GM18519 (cell line): ENCODE results near the gene APPBP2.
"Not testable (repeated sequence)": the region's sequence is repeated elsewhere in the genome, so short reads cannot be mapped to it uniquely, and the experiment has no call there.

Source experiments
- ATAC-seq: cut with Tn5 transposase; IDR thresholded peaks from one replicate; pipeline ENCODE4 v1.9.1; 2021; ENCODE audit warnings: mild to moderate bottlenecking, moderate library complexity; ENCODE audit not compliant: unreplicated experiment, low FRiP score

APPBP2 gene

GRCh38 chr17:60534613-60535157 lies 8.6 kb upstream of the APPBP2 start:
- ATAC-seq = no peak

GRCh38 chr17:60534010-60534555 lies 8.0 kb upstream of the APPBP2 start:
- no peak for ATAC-seq

DNA sequence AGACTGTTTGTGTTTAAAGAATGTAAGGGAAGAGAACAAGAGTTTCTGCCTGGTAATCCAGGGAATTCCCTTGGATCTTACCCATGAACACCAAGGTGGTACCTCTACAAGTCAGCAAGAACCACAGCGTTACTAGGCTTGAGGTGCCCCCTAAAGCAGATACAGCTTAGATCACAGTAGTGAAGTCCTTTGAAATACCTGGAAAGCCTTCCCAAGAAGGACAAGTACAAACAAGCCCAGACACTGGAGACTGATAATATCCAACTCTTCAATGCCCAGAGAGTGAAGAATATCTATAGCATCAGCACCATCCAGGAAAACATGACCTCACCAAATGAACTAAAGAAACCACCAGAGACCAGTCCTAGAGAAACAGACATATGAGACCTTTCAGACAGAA lies 3.8 kb upstream of the APPBP2 start:
- ATAC-seq = no peak

GRCh38 chr17:60528828-60529227 lies 2.8 kb upstream of the APPBP2 start:
- no peak for ATAC-seq

DNA sequence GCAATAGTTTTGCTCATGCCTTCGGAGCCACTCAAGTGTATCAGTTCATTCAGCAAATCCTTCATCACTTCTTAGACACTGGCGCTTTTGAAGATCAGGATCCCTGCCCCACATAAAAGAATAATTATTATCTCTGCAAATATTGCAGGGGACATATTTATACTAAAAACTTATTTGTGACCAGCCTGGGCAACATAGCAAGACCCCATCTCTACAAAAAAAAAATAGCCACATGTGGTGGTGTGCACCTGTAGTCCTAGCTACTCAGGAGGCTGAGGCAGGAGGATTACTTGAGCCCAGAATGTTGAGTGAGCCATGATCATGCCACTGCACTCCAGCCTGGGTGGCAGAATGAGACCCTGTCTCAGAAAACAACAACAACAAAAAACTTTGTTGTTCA lies 1.7 kb upstream of the APPBP2 start:
- no peak for ATAC-seq

DNA sequence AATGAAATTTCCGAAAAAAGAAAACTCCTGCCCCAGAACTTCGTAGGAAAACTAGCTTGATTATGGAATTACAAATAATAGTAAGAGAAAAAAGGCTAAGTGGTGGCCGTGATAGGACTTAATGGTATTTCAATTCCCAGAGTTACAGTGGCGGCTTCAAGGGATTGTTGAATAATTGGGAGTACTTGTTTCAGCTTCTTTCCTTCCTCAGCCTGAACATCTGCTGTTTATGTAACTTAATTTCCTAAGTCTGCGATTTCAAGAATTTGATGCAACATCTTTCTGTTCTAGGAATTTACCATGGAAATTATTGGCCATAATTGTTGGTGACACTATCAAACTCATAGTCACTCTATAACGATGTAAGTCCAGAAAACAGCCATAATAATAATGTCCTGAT lies 684 bp upstream of the APPBP2 start:
- ATAC-seq = no peak

DNA sequence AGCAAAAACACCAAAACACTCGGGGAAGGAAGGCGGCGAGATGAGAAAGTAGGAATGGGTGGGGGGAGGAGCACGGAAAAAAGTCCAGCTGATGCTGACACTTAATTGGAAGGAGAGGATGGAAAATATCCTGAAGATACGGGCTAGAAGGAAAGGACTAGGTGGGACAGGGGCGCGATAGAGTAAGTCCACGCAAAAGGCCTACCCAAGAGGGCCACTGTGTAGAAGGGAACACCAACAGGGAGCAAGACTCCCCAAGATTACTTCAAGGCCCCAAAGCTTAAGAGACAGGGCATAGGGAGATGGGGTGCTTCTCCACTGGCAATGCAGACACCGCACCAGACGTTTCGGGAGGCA lies 736 bp downstream of the APPBP2 start:
- peak; percentile 21 for ATAC-seq

DNA sequence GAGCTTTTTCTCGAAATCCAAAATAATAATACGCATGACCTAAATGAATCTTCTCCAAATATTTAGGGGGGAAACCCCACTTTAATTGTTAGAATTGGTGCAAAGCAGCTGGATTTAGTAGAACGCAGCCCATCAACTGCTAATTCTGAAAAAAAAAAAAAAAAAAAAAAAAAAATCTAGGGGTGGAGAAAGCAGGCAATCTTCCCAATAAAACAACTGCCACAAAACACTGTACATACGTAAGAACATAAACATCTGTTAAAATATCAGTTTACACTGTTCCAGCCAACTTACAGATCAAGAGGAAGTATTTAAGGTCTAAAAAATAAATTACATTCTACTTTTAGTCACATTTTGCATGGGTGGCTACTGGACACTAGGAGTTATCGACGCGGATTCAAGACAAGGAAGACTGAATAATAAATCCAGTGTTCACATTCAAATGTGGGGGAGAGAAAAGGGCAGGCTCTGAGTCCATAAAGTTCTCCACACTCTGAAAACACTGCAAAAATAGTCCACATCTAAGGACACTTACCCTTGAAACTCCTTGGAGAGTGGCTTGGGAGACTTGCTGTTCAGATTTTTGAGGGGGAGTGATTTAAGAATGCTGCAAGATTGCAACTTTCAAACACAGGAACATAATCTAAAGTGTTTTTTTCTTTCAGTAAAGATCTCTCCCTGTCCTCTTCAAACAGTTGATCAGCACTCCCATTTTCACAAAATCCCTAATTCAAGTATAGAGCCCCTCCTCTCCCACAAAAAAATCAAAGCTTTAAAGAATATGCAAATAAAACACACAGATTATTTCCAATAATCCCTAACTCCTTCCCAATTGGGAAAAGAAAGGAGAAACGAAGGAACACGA lies 1.3 kb downstream of the APPBP2 start:
- no peak for ATAC-seq

GRCh38 chr17:60523822-60524221 lies 2.2 kb downstream of the APPBP2 start:
- ATAC-seq = no peak

GRCh38 chr17:60522889-60523626 lies 3.0 kb downstream of the APPBP2 start:
- no peak for ATAC-seq

GRCh38 chr17:60519795-60520194 lies 6.2 kb downstream of the APPBP2 start:
- no peak for ATAC-seq

- not testable (repeated sequence) for ATAC-seq
These were observed 10.4 kb downstream of the APPBP2 start for GRCh38 chr17:60515683-60516082.

DNA sequence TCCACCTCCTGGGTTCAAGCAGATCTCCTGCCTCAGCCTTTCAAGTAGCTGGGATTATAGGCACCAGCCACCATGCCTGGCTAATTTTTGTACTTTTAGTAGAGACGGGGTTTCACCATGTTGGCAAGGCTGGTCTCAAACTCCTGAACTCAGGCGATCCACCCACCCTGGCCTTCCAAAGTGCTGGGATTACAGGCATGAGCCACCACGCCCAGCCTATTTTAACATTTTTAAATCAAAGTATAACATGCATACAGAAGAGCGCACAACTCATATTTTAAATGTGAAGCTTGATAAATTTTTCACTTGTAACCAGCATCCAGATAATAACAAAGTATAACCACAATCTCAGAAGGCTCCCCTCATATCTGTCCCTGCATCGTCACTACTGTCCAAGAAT lies 10.8 kb downstream of the APPBP2 start:
- ATAC-seq = not testable (repeated sequence)

DNA sequence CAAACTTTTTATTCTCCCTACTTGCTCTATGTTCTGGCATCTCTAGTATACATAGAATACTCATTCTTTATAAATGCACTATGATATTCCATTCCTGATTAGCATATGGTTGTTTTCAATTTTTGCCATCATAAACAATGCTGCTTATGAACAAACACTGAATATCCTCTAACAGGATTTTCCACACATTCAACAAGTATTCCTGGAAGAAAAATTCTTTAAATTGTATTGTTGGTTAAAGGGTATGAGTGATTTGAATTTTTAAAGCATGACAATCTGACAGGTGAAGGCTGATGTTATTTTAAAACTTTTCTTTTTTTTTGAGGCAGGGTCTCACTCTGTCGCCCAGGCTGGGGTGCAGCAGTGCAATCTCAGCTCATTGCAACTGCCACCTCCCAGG lies 11.5 kb downstream of the APPBP2 start:
- no peak for ATAC-seq

DNA sequence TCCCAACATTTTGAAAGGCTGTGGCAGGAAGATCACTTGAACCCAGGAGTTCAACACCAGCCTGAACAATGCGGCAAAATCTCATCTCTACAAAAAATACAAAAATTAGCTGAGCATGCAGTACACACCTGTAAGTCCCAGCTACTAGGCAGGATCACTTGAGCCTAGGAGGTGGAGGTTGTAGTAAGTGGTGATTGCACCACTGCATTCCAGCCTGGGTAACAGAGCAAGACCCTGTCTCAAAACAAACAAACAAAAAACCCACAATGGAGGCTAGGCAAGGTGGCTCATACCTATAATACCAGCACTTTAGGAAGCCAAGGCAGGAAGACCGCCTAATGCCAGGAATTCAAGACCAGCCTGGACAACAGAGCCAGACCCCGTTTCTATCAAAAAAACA lies 12.0 kb downstream of the APPBP2 start:
- no peak for ATAC-seq

- ATAC-seq = no peak
These were observed 13.0 kb downstream of the APPBP2 start for GRCh38 chr17:60513014-60513413.

GRCh38 chr17:60510723-60511122 lies 15.3 kb downstream of the APPBP2 start:
- no peak for ATAC-seq

- ATAC-seq = no peak
These were observed 16.0 kb downstream of the APPBP2 start for GRCh38 chr17:60510031-60510430.

DNA sequence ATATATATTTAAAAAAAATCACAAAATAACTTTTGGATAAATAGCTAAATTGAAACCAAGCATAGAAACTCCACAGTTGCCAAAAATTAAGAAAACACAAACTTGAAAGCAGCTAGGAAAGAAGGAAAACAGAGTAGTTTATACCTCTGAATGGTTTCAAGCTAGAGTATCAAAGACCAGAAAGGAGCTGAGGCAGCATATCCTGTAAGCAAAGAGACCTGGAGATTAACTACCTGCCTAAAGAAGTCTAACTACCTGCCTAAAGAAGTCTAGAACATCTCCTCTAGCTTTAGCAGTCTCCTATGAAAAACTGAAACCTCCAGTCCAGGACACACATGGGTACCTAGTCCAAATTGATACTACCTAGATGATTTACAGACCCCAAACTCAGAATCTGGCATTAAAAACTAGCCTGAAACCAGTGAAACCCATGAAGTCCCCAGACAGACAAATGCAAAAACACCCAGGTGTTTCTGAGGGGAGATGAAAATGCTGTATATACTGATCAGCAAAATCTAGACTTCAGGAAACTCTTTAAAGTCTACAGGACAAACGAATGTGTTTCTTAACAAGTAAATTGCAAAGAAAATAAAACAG lies 17.6 kb downstream of the APPBP2 start:
- ATAC-seq = no peak

- no peak for ATAC-seq
These were observed 19.7 kb downstream of the APPBP2 start for GRCh38 chr17:60506312-60506711.

GRCh38 chr17:60502145-60502544 lies 23.9 kb downstream of the APPBP2 start:
- no peak for ATAC-seq
